ENCODE measurements around the gene CCDC39. TPM values are rescaled to one million over a fixed set of nuclear protein-coding genes. Genes with fewer than 3 reads are reported as not detected.

Gene CCDC39
- total RNA-seq, 1 donor from 2014 or later = not detected

GRCh38 chr3:180590396-180590795 is 88.9 kb downstream of the CCDC39 start:
- TF ChIP-seq CTCF (IDR thresholded peaks at IDR 0.05) = no peak
- DNase-seq (ENCODE audit: low spot score in 2 of 2) = no peak

GRCh38 chr3:180580934-180581333 is 98.4 kb downstream of the CCDC39 start:
- no peaks in the 10 kb centered on the region for H3K4me1 ChIP-seq
- no peaks in the 10 kb centered on the region for H3K27me3 ChIP-seq
- DNase-seq (ENCODE audit: low spot score in 2 of 2) = no peak
- TF ChIP-seq CTCF (IDR thresholded peaks at IDR 0.05) = no peak
- no peaks in the 10 kb centered on the region for H3K9me3 ChIP-seq
- no peak overlapping the region for H3K27ac ChIP-seq
- no peak overlapping the region for H3K4me3 ChIP-seq
- intact Hi-C loops (cut with DNase I) = no loop called here
- no peaks in the 10 kb centered on the region for H3K36me3 ChIP-seq

More at GRCh38 chr3:180590396-180590795, 88.9 kb downstream of the CCDC39 start:
- intact Hi-C loops (cut with DNase I) = no loop called here
- Histone ChIP-seq H3K27me3 (no peaks in the 10 kb centered on the region), H3K9me3 (no peaks in the 10 kb centered on the region), H3K4me1 (no peaks in the 10 kb centered on the region), H3K4me3 (no peak overlapping the region), H3K36me3 (no peaks in the 10 kb centered on the region), H3K27ac (no peak overlapping the region)

DNA sequence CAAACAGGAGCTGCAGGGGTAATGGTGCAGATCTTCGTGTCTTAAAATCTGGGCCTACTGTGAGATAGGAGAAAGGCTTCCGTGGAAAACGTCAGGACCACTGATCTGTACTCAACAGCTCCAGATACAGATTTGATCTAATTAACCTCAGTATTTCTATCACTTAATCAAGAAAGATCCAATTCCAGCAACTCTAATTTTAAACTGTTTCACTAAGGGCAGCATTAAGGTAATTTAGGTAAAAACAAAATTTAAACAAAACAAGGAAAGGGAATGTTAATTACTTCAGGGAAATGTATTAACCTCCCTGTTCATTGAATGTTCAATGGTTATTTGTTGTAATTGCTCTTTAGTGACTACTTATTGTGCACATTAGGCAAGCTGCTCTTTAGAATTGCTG is 103.7 kb downstream of the CCDC39 start:
- DNase-seq (ENCODE audit: low spot score in 2 of 2) = no peak
- no peak overlapping the region for H3K27ac ChIP-seq
- H3K36me3 ChIP-seq = no peaks in the 10 kb centered on the region
- H3K27me3 ChIP-seq = no peaks in the 10 kb centered on the region
- intact Hi-C loops (cut with DNase I) = no loop called here
- H3K9me3 ChIP-seq = no peaks in the 10 kb centered on the region
- no peaks in the 10 kb centered on the region for H3K4me1 ChIP-seq
- no peak for TF ChIP-seq CTCF (IDR thresholded peaks at IDR 0.05)
- no peak overlapping the region for H3K4me3 ChIP-seq

DNA sequence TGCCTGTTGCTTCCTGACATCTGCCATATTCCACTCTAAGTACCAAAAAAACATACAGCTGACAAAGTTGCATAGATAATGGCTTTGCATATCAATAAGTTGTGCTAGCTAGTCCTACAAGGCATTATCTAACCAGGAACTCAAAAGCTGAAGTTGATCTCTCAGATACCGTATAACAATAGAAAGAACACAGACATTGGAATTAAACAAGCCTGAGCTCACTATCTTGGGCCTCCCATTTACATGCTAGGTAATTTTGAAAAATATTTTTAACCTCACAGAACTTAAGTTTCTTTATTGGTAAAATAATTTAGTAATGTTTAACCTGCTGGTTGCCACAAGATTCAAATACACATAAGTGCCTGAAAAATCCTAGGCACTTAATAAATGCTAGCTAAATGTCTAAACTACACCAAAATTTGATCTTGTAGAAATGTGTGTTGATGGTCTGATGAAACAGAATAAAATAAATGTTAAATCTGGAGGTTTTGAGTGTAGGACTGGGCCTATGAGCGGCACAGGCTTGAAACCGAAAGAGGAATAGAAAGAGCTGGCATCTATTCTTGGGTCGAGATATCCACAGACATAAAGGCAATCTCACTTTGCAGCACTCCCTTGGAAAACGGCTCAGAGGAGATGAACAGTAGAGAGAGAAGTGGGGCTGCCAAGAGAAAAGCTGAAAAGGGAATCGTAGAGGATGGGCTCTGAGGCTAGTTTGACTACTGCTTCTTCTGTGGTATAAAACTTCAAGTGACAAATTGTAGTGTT is 107.3 kb downstream of the CCDC39 start:
- intact Hi-C loops (cut with DNase I) = no loop called here
- no peaks in the 10 kb centered on the region for H3K36me3 ChIP-seq

DNA sequence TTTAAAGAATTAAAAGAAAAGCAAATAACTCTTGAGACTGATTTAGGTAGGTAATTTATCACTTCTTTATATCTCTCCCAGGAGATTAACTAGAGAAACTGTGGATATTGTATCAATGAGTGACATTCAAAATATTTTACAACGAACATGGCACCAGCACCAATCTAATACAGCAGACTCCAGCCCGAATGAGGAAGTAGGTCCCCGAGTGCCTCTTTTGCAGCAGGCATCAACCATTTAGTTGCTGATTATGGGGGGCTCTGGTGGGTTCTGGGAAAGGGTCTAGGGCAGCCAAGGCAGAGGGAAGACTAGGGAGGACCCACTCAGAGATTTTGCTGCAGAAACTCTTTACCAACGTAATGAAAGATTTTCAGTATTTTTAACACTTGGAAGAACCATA is 109.1 kb downstream of the CCDC39 start:
- no peaks in the 10 kb centered on the region for H3K4me1 ChIP-seq
- H3K27ac ChIP-seq = no peak overlapping the region
- intact Hi-C loops (cut with DNase I) = no loop called here
- H3K9me3 ChIP-seq = no peaks in the 10 kb centered on the region
- TF ChIP-seq CTCF (IDR thresholded peaks at IDR 0.05) = no peak
- H3K27me3 ChIP-seq = no peaks in the 10 kb centered on the region
- no peak overlapping the region for H3K4me3 ChIP-seq
- no peaks in the 10 kb centered on the region for H3K36me3 ChIP-seq
- no peak for DNase-seq (ENCODE audit: low spot score in 2 of 2)

More for the DNA sequence above, 107.3 kb downstream of the CCDC39 start:
- Histone ChIP-seq H3K27ac (no peak overlapping the region), H3K4me3 (no peak overlapping the region), H3K9me3 (no peaks in the 10 kb centered on the region), H3K4me1 (no peaks in the 10 kb centered on the region), H3K27me3 (no peaks in the 10 kb centered on the region)
- TF ChIP-seq CTCF (IDR thresholded peaks at IDR 0.05) = no peak
- DNase-seq (ENCODE audit: low spot score in 2 of 2) = no peak

Measured in ascending aorta (tissue), 2 donors.